Liver (tissue), 9 donors: ENCODE results near the gene MYL12B. TPM values are rescaled to one million over a fixed set of nuclear protein-coding genes. Genes with fewer than 3 reads are reported as not detected.

Experiments
- DNase-seq: peaks from one replicate; pipeline ENCODE4 v3.0.0-alpha.2; 2017; ENCODE audit warnings: low spot score
- H3K27ac ChIP-seq, 2 donors: one replicate each; pipeline ENCODE4 v1.7.0; 2013; ENCODE audit warnings: inconsistent platforms in 2 of 2, low read length in 2 of 2, control low read depth in 1 of 2, low read depth in 1 of 2, mild to moderate bottlenecking in 1 of 2
- H3K27me3 ChIP-seq, 4 donors: one replicate each; pipeline versions ENCODE4 v1.6.1 to v1.7.0; 2013; ENCODE audit warnings: low read length in 3 of 4, inconsistent platforms in 1 of 4, mild to moderate bottlenecking in 1 of 4, moderate library complexity in 1 of 4; ENCODE audit not compliant: control insufficient read depth in 4 of 4, insufficient read depth in 4 of 4
- H3K36me3 ChIP-seq, 4 donors: one replicate each; pipeline versions ENCODE4 v1.6.1 to v1.7.0; 2013; ENCODE audit warnings: low read length in 3 of 4, mild to moderate bottlenecking in 3 of 4, low read depth in 1 of 4, moderate library complexity in 1 of 4; ENCODE audit not compliant: control insufficient read depth in 4 of 4, insufficient read depth in 3 of 4
- H3K4me1 ChIP-seq, 4 donors: one replicate each; pipeline versions ENCODE4 v1.6.1 to v1.7.0; 2013; ENCODE audit warnings: low read length in 3 of 4, mild to moderate bottlenecking in 3 of 4, moderate library complexity in 1 of 4; ENCODE audit not compliant: control insufficient read depth in 4 of 4, insufficient read depth in 4 of 4
- H3K4me3 ChIP-seq, 3 donors: one replicate each; pipeline versions ENCODE4 v1.6.1 to v1.7.0; 2013; ENCODE audit warnings: low read length in 3 of 3, control low read depth in 1 of 3, low read depth in 1 of 3, mild to moderate bottlenecking in 1 of 3
- H3K9ac ChIP-seq, 2 donors: one replicate each; pipeline ENCODE4 v1.7.0; 2013; ENCODE audit warnings: low read length in 2 of 2, mild to moderate bottlenecking in 2 of 2, moderate library complexity in 2 of 2, control low read depth in 1 of 2, low read depth in 1 of 2
- H3K9me3 ChIP-seq, 4 donors: one replicate each; pipeline versions ENCODE4 v1.6.1 to v1.7.0; 2013; ENCODE audit warnings: low read length in 3 of 4; ENCODE audit not compliant: control insufficient read depth in 4 of 4
- ATF3 ChIP-seq: IDR thresholded peaks from 2 replicates; pipeline ENCODE4 v1.6.1; 2016; ENCODE audit warnings: antibody characterized with exemption
- CTCF ChIP-seq: fragments of 150-350 bp; IDR thresholded peaks from 2 replicates; pipeline ENCODE4 v1.5.1; 2017; ENCODE audit warnings: improper control_type of control experiment, low read depth, low read length; ENCODE audit not compliant: missing input control
- EGR1 ChIP-seq, 2 donors: IDR thresholded peaks; 2 replicates each; pipeline ENCODE4 v1.6.1; 2016 to 2018; ENCODE audit warnings: antibody characterized with exemption in 2 of 2, low read depth in 2 of 2
- FOXA1 ChIP-seq: IDR thresholded peaks from 2 replicates; pipeline ENCODE4 v1.6.1; 2016; ENCODE audit warnings: antibody characterized with exemption
- FOXA2 ChIP-seq: IDR thresholded peaks from 2 replicates; pipeline ENCODE4 v1.6.1; 2016; ENCODE audit warnings: antibody characterized with exemption
- GABPA ChIP-seq, 2 donors: IDR thresholded peaks in 1 of 2; conservative IDR thresholded peaks in 1 of 2; 2 replicates each; pipeline ENCODE4 v1.6.1; 2016; ENCODE audit warnings: antibody characterized with exemption in 2 of 2, mild to moderate bottlenecking in 1 of 2, moderate library complexity in 1 of 2
- HNF4A ChIP-seq, 2 donors: conservative IDR thresholded peaks; 2 replicates each; pipeline ENCODE4 v1.6.1; 2016; ENCODE audit warnings: antibody characterized with exemption in 2 of 2, mild to moderate bottlenecking in 2 of 2
- HNF4G ChIP-seq: IDR thresholded peaks from 2 replicates; pipeline ENCODE4 v1.6.1; 2016; ENCODE audit warnings: antibody characterized with exemption
- JUND ChIP-seq, 2 donors: IDR thresholded peaks; 2 replicates each; pipeline ENCODE4 v1.6.1; 2016; ENCODE audit warnings: antibody characterized with exemption in 2 of 2
- MAX ChIP-seq: IDR thresholded peaks from 2 replicates; pipeline ENCODE4 v1.6.1; 2016; ENCODE audit warnings: antibody characterized with exemption
- NR2F2 ChIP-seq: IDR thresholded peaks from 2 replicates; pipeline ENCODE4 v1.6.1; 2016; ENCODE audit warnings: antibody characterized with exemption
- RAD21 ChIP-seq, 2 donors: IDR thresholded peaks; 2 replicates each; pipeline ENCODE4 v1.6.1; 2016; ENCODE audit warnings: antibody characterized with exemption in 2 of 2, mild to moderate bottlenecking in 2 of 2
- REST ChIP-seq: IDR thresholded peaks from 2 replicates; pipeline ENCODE4 v1.6.1; 2016; ENCODE audit warnings: antibody characterized with exemption, mild to moderate bottlenecking
- RXRA ChIP-seq, 2 donors: IDR thresholded peaks; 2 replicates each; pipeline ENCODE4 v1.6.1; 2017 to 2018; ENCODE audit warnings: antibody characterized with exemption in 2 of 2, mild to moderate bottlenecking in 1 of 2
- SP1 ChIP-seq: IDR thresholded peaks from 2 replicates; pipeline ENCODE4 v1.6.1; 2018; ENCODE audit warnings: antibody characterized with exemption, mild to moderate bottlenecking
- TAF1 ChIP-seq: conservative IDR thresholded peaks from 2 replicates; pipeline ENCODE4 v1.6.1; 2016; ENCODE audit warnings: antibody characterized with exemption, mild to moderate bottlenecking
- YY1 ChIP-seq: IDR thresholded peaks from 2 replicates; pipeline ENCODE4 v1.6.1; 2016; ENCODE audit warnings: antibody characterized with exemption, mild to moderate bottlenecking
- ZBTB33 ChIP-seq: IDR thresholded peaks from 2 replicates; pipeline ENCODE4 v1.6.1; 2016; ENCODE audit warnings: antibody characterized with exemption
- WGBS: extraction: QIAGEN DNeasy Blood & Tissue Kit; methylation state at CpG from one replicate; pipeline ENCODE4 v1.1.7; 2013; 5-methylcytosine and 5-hydroxymethylcytosine counted together
- polyA plus RNA-seq, 2 donors: library from polyadenylated mRNA; stranded (reverse) in 1 of 2; unstranded in 1 of 2; fragments of 200-250 nt in 1 of 2; fragments of >200 nt in 1 of 2; fragmentation: Nextera tagmentation in 1 of 2; extraction: Ambion mirVana in 1 of 2; gene quantifications; one replicate each; pipeline versions ENCODE4 v1.2.1 to v1.2.3, GENCODE V29; 2013 to 2015
- total RNA-seq, 2 donors: library from RNA; depleted of rRNA; stranded (reverse); fragments of >200 nt; gene quantifications; one replicate each; pipeline ENCODE4 v1.2.3, GENCODE V29; 2014
- donor health status: healthy.
- donor health status: healthy.
- donor health status: healthy.
- donor health status: healthy.
- donor health status: healthy.

The MYL12B gene
- total and polyA plus RNA-seq, 4 donors: 106 to 303 (median 155) TPM

GRCh38 chr18:3268306-3268705, 6.4 kb downstream of the MYL12B start:
- Histone ChIP-seq H3K27ac (peak overlapping the region; percentile 1 to 38), H3K4me3 (no peak overlapping the region), H3K27me3 (no peaks in the 10 kb centered on the region), H3K9ac (no peak overlapping the region), H3K4me1 (peaks cover 15 to 66% (median 54%) of the 10 kb centered on the region in 4 donors), H3K36me3 (peaks cover 0 to 6% (median 2%) of the 10 kb centered on the region in 4 donors), H3K9me3 (no peaks in the 10 kb centered on the region)
- no peak for TF ChIP-seq REST
- TF ChIP-seq YY1: peak; percentile 17
- TF ChIP-seq HNF4A (conservative IDR thresholded peaks at IDR 0.05): peak in 1 of 2 donors; percentile 35
- peak; percentile 21 for TF ChIP-seq SP1
- no peak for DNase-seq

GRCh38 chr18:3269241-3269913, 7.4 kb downstream of the MYL12B start:
- Histone ChIP-seq H3K4me1 (peaks cover 12 to 56% (median 46%) of the 10 kb centered on the region in 4 donors), H3K27me3 (no peaks in the 10 kb centered on the region), H3K36me3 (peaks cover 2 to 15% (median 11%) of the 10 kb centered on the region in 4 donors), H3K9ac (no peak overlapping the region), H3K27ac (no peak overlapping the region), H3K4me3 (no peak overlapping the region), H3K9me3 (no peaks in the 10 kb centered on the region)
- WGBS: 87% methylated on average over 4 of the region's 4 CpGs
- TF ChIP-seq NR2F2 (no peak), REST (no peak), TAF1 (no peak), MAX (no peak), EGR1 (IDR thresholded peaks at IDR 0.05; ENCODE audit: low read depth in 2 of 2) (no peak), YY1 (no peak), HNF4A (conservative IDR thresholded peaks at IDR 0.05) (no peak), ATF3 (no peak), RAD21 (IDR thresholded peaks at IDR 0.05) (no peak), JUND (IDR thresholded peaks at IDR 0.05) (no peak), ZBTB33 (no peak), FOXA1 (no peak), SP1 (no peak), GABPA (IDR thresholded peaks at IDR 0.05 in 1 of 2, conservative IDR thresholded peaks at IDR 0.05 in 1 of 2) (no peak), CTCF (no peak), FOXA2 (no peak), RXRA (IDR thresholded peaks at IDR 0.05) (no peak), HNF4G (no peak)
- no peak for DNase-seq
